GM23248 (cell line): ENCODE data around the gene SMIM35.

ENCODE experiments used
- EZH2 ChIP-seq: fragments of 200-600 bp; sonication (generic); IDR thresholded peaks from 2 replicates; pipeline ENCODE4 v1.6.1; 2018; ENCODE audit warnings: antibody characterized with exemption, mild to moderate bottlenecking; ENCODE audit not compliant: insufficient read depth, poor library complexity, severe bottlenecking
- EZH2phosphoT487 ChIP-seq: fragments of 200-600 bp; sonication (generic); IDR thresholded peaks from 2 replicates; pipeline ENCODE4 v1.6.1; 2018; ENCODE audit warnings: antibody characterized with exemption, moderate library complexity, mild to moderate bottlenecking, low read depth; ENCODE audit not compliant: insufficient read depth

DNA sequence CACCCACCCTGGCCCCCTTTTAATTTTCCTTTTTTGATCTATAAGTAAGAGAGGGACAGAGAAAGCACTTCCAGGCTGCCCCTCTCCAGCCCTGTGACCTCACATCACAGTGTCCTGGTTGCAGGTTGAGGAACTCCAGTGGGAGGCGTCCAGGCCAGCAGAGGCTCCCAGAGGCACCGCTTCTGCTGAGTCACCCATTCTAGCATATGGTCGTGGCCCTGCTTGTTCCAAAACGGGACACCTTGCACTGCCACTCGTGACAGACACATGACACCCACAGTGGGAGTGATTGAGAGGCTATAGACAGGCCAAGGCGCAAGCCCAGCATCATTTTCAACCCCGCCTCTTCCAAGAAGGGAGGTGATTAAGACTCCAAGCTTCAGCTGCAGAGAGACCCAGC, 25.9 kb downstream of the SMIM35 start:
- no peak for TF ChIP-seq EZH2
- TF ChIP-seq EZH2phosphoT487: no peak
